Endothelial cell of umbilical vein (primary cell): ENCODE data around the gene TTLL5. TPM values are rescaled to one million over a fixed set of nuclear protein-coding genes. Genes with fewer than 3 reads are reported as not detected.

Experiments
- BruUV-seq: library from RNA; stranded (reverse); fragments of 400-500 nt; replicated peaks from 2 replicates; lab custom pipeline; 2021; lab: Mats Ljungman, UMichigan
- CTCF ChIA-PET: fragments of 300-600, 350-600 bp; sonication (Branson Sonifier 250); formaldehyde crosslinking; loops from one replicate; lab custom pipeline; 2021; ENCODE audit warnings: antibody characterized with exemption, inconsistent platforms; lab: Charles Lee
- POLR2A ChIA-PET: fragments of 300-600, 350-600 bp; sonication (Branson Sonifier 250); formaldehyde crosslinking; loops from one replicate; lab custom pipeline; 2021; ENCODE audit warnings: antibody characterized with exemption, inconsistent platforms; lab: Charles Lee
- DNase-seq: peaks from one replicate; pipeline ENCODE4 v3.0.0-alpha.2; 2011; ENCODE audit warnings: low read depth, low spot score
- FAIRE-seq: peaks from 2 replicates; lab custom pipeline; 2011; peaks lifted over from hg19 to GRCh38; lab: Jason Lieb, UNC
- H2AFZ ChIP-seq: 2 replicates; pipeline ENCODE4 v1.6.0; 2012; ENCODE audit warnings: low read depth, low read length, control low read depth, inconsistent platforms
- H3K27ac ChIP-seq: 2 replicates; pipeline ENCODE4 v1.5.1; 2011; ENCODE audit warnings: low read depth, mild to moderate bottlenecking, control low read depth, low read length, moderate library complexity; ENCODE audit not compliant: insufficient read depth
- H3K27me3 ChIP-seq, 2 experiments: 2 replicates each; pipeline versions ENCODE4 v1.6.0 to v1.6.1; 2011; ENCODE audit warnings: low read length in 2 of 2, mixed read lengths in 1 of 2; ENCODE audit not compliant: control insufficient read depth in 2 of 2, insufficient read depth in 2 of 2
- H3K36me3 ChIP-seq, 2 experiments: 2 replicates in 1 of 2; 3 replicates in 1 of 2; pipeline ENCODE4 v1.5.1; 2011; ENCODE audit warnings: low read length in 2 of 2, mild to moderate bottlenecking in 1 of 2, moderate library complexity in 1 of 2; ENCODE audit not compliant: control insufficient read depth in 2 of 2, insufficient read depth in 2 of 2; ENCODE audit errors: extremely low read depth in 1 of 2
- H3K4me1 ChIP-seq: 3 replicates; pipeline ENCODE4 v1.5.1; 2011; ENCODE audit warnings: mild to moderate bottlenecking, low read length; ENCODE audit not compliant: control insufficient read depth, insufficient read depth; ENCODE audit errors: extremely low read depth
- H3K4me2 ChIP-seq: 2 replicates; pipeline ENCODE4 v1.6.1; 2011; ENCODE audit warnings: low read length, control low read depth, mixed read lengths; ENCODE audit not compliant: insufficient read depth
- H3K4me3 ChIP-seq, 3 experiments: fragments of 200-600 bp in 1 of 3; sonication (generic), shearing (Covaris generic) in 1 of 3; replicated peaks in 1 of 3; 2 replicates each; pipeline ENCODE4 v1.5.1; 2011 to 2016; ENCODE audit warnings: control low read depth in 3 of 3, low read length in 3 of 3, mild to moderate bottlenecking in 2 of 3, inconsistent platforms in 1 of 3, low read depth in 1 of 3, moderate library complexity in 1 of 3; ENCODE audit not compliant: insufficient read depth in 1 of 3
- H3K79me2 ChIP-seq: 2 replicates; pipeline ENCODE4 v1.6.0; 2012; ENCODE audit warnings: low read length, inconsistent platforms; ENCODE audit not compliant: control insufficient read depth, insufficient read depth
- H3K9ac ChIP-seq: replicated peaks from 2 replicates; pipeline ENCODE3; 2011; ENCODE audit warnings: low read length, control low read depth; ENCODE audit not compliant: insufficient read depth; ENCODE audit errors: extremely low read depth
- H3K9me1 ChIP-seq: replicated peaks from 3 replicates; pipeline ENCODE4 v1.6.0; 2011; ENCODE audit warnings: mild to moderate bottlenecking, low read length; ENCODE audit not compliant: control insufficient read depth, insufficient read depth; ENCODE audit errors: extremely low read depth
- H3K9me3 ChIP-seq: replicated peaks from 2 replicates; pipeline ENCODE4 v1.5.1; 2012; ENCODE audit warnings: low read length, inconsistent platforms; ENCODE audit not compliant: control insufficient read depth, insufficient read depth
- H4K20me1 ChIP-seq: replicated peaks from 2 replicates; pipeline ENCODE3; 2011; ENCODE audit warnings: mild to moderate bottlenecking, low read length; ENCODE audit not compliant: control insufficient read depth, insufficient read depth; ENCODE audit errors: extremely low read depth
- CTCF ChIP-seq, 2 donors: IDR thresholded peaks; 1 replicate in 1 of 2; 2 replicates in 1 of 2; pipeline ENCODE4 v1.5.1; 2011; ENCODE audit warnings: low read length in 2 of 2, mild to moderate bottlenecking in 2 of 2, moderate library complexity in 2 of 2, control low read depth in 1 of 2, inconsistent platforms in 1 of 2, low read depth in 1 of 2; ENCODE audit not compliant: insufficient read depth in 1 of 2; ENCODE audit errors: extremely low read depth in 1 of 2
- EZH2 ChIP-seq: IDR thresholded peaks from 2 replicates; pipeline ENCODE4 v1.6.1; 2012; ENCODE audit warnings: borderline replicate concordance, low read depth, mild to moderate bottlenecking, moderate library complexity, low read length, inconsistent platforms; ENCODE audit not compliant: severe bottlenecking
- FOS ChIP-seq: IDR thresholded peaks from 2 replicates; pipeline ENCODE4 v1.6.1; 2011; ENCODE audit warnings: mild to moderate bottlenecking, low read length, moderate library complexity, borderline replicate concordance; ENCODE audit not compliant: insufficient read depth
- GATA2 ChIP-seq: IDR thresholded peaks from 2 replicates; pipeline ENCODE4 v1.7.0; 2011; ENCODE audit warnings: low read depth, mild to moderate bottlenecking, moderate library complexity, mixed read lengths, low read length; ENCODE audit not compliant: insufficient read length, insufficient read depth
- MAX ChIP-seq: IDR thresholded peaks from 2 replicates; pipeline ENCODE4 v1.6.1; 2011; ENCODE audit not compliant: insufficient read depth, insufficient read length
- MYC ChIP-seq: IDR thresholded peaks from one replicate; pipeline ENCODE4 v1.6.1; 2011; ENCODE audit warnings: mild to moderate bottlenecking, low read depth, low read length
- POLR2A ChIP-seq: IDR thresholded peaks from 2 replicates; pipeline ENCODE4 v1.6.1; 2012; ENCODE audit warnings: low read depth, mild to moderate bottlenecking, control low read depth, low read length
- POLR2AphosphoS5 ChIP-seq: IDR thresholded peaks from 2 replicates; pipeline ENCODE4 v1.6.1; 2012; ENCODE audit warnings: low read depth, mild to moderate bottlenecking, control low read depth, low read length, moderate library complexity; ENCODE audit not compliant: insufficient read depth
- dilution Hi-C: fragments of 300-500 bp; cut with MboI; formaldehyde crosslinking; loops from one replicate; pipeline ENCODE4 v1.15.0; 2019; ENCODE audit warnings: low sequenced_read_pairs; ENCODE audit not compliant: extremely low pct_ligation_motif_present
- intact Hi-C: fragments of 100-400 bp; cut with micrococcal nuclease; formaldehyde crosslinking; loops from one replicate; pipeline ENCODE4 v1.10.0; 2022
- polyA plus RNA-seq, 4 experiments: library from polyadenylated mRNA; depleted of rRNA in 3 of 4; stranded (reverse) in 3 of 4; unstranded in 1 of 4; fragments of >200 nt; gene quantifications; 2 replicates each; pipeline versions ENCODE4 v1.2.1 to v1.2.3, GENCODE V29; 2011 to 2012; ENCODE audit warnings: missing spikeins in 1 of 4
- total RNA-seq: library from RNA; stranded (reverse); gene quantifications from 2 replicates; pipeline ENCODE4 v1.2.3, GENCODE V29; 2021

TTLL5 gene
- total and polyA plus RNA-seq, 2 donors (not counting 3 experiments of a cell fraction or from before 2014, with no cell fraction given): 33.2 to 93.6 TPM

GRCh38 chr14:75860561-75861160, 199.6 kb downstream of the TTLL5 start:
- TF ChIP-seq POLR2AphosphoS5 (no peak), POLR2A (no peak), CTCF (IDR thresholded peaks at IDR 0.05; ENCODE audit: extremely low read depth in 1 of 2, insufficient read depth in 1 of 2, low read depth in 1 of 2, low read length in 2 of 2) (no peak), MYC (no peak), MAX (no peak), EZH2 (no peak), FOS (no peak), GATA2 (no peak)
- POLR2A ChIA-PET: no interaction called here
- intact Hi-C loops: no loop called here

More at GRCh38 chr14:75860561-75861160, 199.6 kb downstream of the TTLL5 start:
- CTCF ChIA-PET: interaction anchor here (0.9 to 1.3 kb wide), 4 partner anchors 20 to 79 kb away, joined by 3 to 5 read pairs (median 4); no protein-coding TSS in a partner anchor
- no peak for DNase-seq
- Histone ChIP-seq H3K9me3 (no peaks in the 10 kb centered on the region), H3K36me3 (no peaks in the 10 kb centered on the region), H3K27ac (no peak overlapping the region), H3K9me1 (no peaks in the 10 kb centered on the region), H3K4me2 (no peak overlapping the region), H2AFZ (no peak overlapping the region), H3K79me2 (no peaks in the 10 kb centered on the region), H4K20me1 (no peaks in the 10 kb centered on the region), H3K4me1 (peaks cover 6% of the 10 kb centered on the region), H3K27me3 (no peaks in the 10 kb centered on the region), H3K4me3 (no peak overlapping the region), H3K9ac (no peak overlapping the region)
- no peak for FAIRE-seq
- dilution Hi-C loops: no loop called here
- BruUV-seq: no TSS peak
